ENCODE data around the gene VPS13A. TPM values are rescaled to one million over a fixed set of nuclear protein-coding genes. Genes with fewer than 3 reads are reported as not detected.
A peak's percentile ranks its signal among the peaks of the same experiment; 100 is the strongest.

The VPS13A gene
- total RNA-seq = 18.8 TPM

- H3K27ac ChIP-seq = peak within 1 kb of the TSS; percentile 78 to 90
- DNase-seq (ENCODE audit: low spot score in 2 of 2) = peak; percentile 78 to 97
- TF ChIP-seq CTCF (IDR thresholded peaks at IDR 0.05) = peak in 1 of 3 experiments; percentile 46
- H3K9me3 ChIP-seq = no peaks in the 10 kb centered on the region
- H3K27me3 ChIP-seq = no peaks in the 10 kb centered on the region
- peaks cover 0 to 15% of the 10 kb centered on the region in 2 donors for H3K4me1 ChIP-seq
- peak within 1 kb of the TSS; percentile 64 to 90 for H3K4me3 ChIP-seq
- no peaks in the 10 kb centered on the region for H3K36me3 ChIP-seq
- intact Hi-C loops (cut with DNase I) = loop anchor here (2.0 to 10.0 kb wide), 5 partner anchors 39 to 1283 kb away; partner anchors contain the start of genes CEP78, GNAQ and PCSK5
Measured at GRCh38 chr9:77177143-77177893, at the start of gene VPS13A. Gene VPS13A, plus strand, starts transcription at chr9:77177534. Its CDS starts 171 bp downstream, at chr9:77177705.

- no peak for DNase-seq (ENCODE audit: low spot score in 2 of 2)
- no peak overlapping the region for H3K4me3 ChIP-seq
Measured at GRCh38 chr9:77128125-77128789, 49.1 kb upstream of the VPS13A start.

GRCh38 chr9:77131399-77131798 lies 45.9 kb upstream of the VPS13A start:
- Histone ChIP-seq H3K36me3 (no peaks in the 10 kb centered on the region), H3K9me3 (peaks cover 0 to 8% of the 10 kb centered on the region in 2 donors), H3K4me3 (no peak overlapping the region), H3K4me1 (no peaks in the 10 kb centered on the region), H3K27ac (no peak overlapping the region), H3K27me3 (no peaks in the 10 kb centered on the region)
- TF ChIP-seq CTCF (IDR thresholded peaks at IDR 0.05) = no peak
- DNase-seq (ENCODE audit: low spot score in 2 of 2) = no peak
- intact Hi-C loops (cut with DNase I) = no loop called here

More at GRCh38 chr9:77128125-77128789, 49.1 kb upstream of the VPS13A start:
- no peaks in the 10 kb centered on the region for H3K36me3 ChIP-seq
- H3K27me3 ChIP-seq = no peaks in the 10 kb centered on the region
- no peaks in the 10 kb centered on the region for H3K4me1 ChIP-seq
- TF ChIP-seq CTCF (IDR thresholded peaks at IDR 0.05) = no peak
- H3K27ac ChIP-seq = no peak overlapping the region
- peaks cover 0 to 8% of the 10 kb centered on the region in 2 donors for H3K9me3 ChIP-seq
- intact Hi-C loops (cut with DNase I) = no loop called here

GRCh38 chr9:77133011-77133410 lies 44.3 kb upstream of the VPS13A start:
- Histone ChIP-seq H3K27ac (no peak overlapping the region), H3K4me3 (no peak overlapping the region), H3K9me3 (peaks cover 0 to 8% of the 10 kb centered on the region in 2 donors), H3K4me1 (no peaks in the 10 kb centered on the region), H3K36me3 (no peaks in the 10 kb centered on the region), H3K27me3 (no peaks in the 10 kb centered on the region)
- no peak for TF ChIP-seq CTCF (IDR thresholded peaks at IDR 0.05)
- DNase-seq (ENCODE audit: low spot score in 2 of 2) = no peak
- intact Hi-C loops (cut with DNase I) = no loop called here

- no peaks in the 10 kb centered on the region for H3K27me3 ChIP-seq
- DNase-seq (ENCODE audit: low spot score in 2 of 2) = no peak
- H3K27ac ChIP-seq = no peak overlapping the region
- no peaks in the 10 kb centered on the region for H3K9me3 ChIP-seq
- H3K4me1 ChIP-seq = no peaks in the 10 kb centered on the region
- no peaks in the 10 kb centered on the region for H3K36me3 ChIP-seq
- TF ChIP-seq CTCF (IDR thresholded peaks at IDR 0.05) = no peak
- no peak overlapping the region for H3K4me3 ChIP-seq
- intact Hi-C loops (cut with DNase I) = no loop called here
Measured at GRCh38 chr9:77142366-77142765, 35.0 kb upstream of the VPS13A start.

Data from ascending aorta (tissue), 2 donors.